UCSD-AML1 (cell line): Measurements from ENCODE around the gene MROH9.
"Not testable (repeated sequence)": the region's sequence is repeated elsewhere in the genome, so short reads cannot be mapped to it uniquely, and the experiment has no call there.

Source experiments
- DNase-seq: peaks from one replicate; lab custom pipeline; 2025; ENCODE audit not compliant: unreplicated experiment; lab: John Stamatoyannopoulos, UW

Gene MROH9, protein sequence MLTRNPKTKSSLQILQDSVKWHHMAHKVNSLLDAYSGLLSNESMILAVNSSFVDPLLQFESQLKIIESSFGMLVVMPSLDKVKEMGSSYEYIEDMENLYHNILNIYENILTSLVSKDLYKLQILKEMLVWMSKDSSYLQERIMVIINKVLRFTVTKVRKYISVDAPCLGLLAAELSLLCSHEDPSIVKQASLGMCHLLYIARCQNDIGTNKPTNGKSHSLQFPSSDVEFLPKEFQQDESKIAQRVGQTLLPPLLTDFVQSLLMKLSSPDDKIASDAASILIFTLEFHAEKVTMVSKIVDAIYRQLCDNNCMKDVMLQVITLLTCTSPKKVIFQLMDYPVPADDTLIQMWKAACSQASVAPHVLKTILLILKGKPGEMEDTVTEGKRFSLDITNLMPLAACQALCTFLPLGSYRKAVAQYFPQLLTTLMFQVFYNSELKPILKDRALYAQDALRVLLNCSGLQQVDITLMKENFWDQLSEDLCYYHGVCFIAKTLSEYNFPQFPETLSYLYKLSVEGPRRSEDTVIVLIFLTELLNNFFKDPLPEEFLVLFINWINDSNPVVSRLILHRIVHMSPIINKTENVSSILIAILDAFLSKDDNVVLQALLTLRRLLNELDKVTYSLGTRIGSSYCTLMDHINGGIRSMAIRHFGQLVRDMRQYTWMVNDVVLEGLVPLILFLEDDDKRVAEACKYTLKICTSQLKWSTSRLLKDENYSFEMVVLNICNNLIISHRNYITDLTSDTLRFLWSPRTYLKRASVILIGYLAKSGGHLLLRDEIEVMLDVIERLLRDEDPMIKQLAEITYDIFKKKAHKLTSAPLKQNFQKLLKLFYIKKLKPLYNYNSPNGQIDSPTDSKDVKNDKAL

DNA sequence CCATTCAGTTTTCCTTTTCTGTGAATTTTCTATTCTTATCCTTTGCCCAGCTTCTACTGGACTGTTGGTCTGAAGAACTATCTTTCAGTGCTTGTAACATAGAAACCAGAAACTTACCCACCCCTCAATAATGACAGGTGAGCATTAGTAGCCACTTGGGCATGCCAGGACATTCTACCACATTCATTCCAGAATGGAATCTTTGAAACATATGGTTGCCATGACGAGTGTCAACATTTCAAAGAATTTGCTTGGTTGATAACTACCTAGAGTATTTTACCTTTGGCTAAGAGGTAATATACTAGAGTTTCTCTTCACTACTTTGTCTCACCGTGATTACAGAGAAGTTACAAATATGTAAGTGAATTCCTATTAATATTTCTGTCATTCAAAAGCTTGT, at the start of gene MROH9:
Gene MROH9, plus strand, starts transcription at position 304 of the 400 bp plus-strand sequence. CDS start 10,023 bp downstream, outside the sequence.
- no peak for DNase-seq

DNA sequence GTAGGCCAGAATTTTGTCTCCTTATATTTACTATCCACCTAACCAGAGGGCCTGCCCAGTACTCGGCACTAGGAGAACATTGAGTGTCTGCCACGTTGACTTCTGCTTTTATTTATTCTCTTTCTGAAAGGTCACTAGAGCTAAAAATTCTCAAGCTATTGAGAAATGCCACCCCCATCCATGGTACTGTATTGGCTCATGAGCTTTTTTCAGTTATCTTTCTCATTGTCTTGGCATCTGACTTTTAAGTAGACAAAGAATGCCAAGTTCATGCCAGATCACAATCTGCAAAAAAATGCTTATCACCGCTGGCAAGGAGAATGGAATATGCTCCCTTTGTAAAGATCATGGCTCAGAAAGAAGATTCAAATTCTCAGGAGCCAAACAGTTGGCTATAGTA, 49.8 kb upstream of the MROH9 start:
- DNase-seq, result no peak

DNA sequence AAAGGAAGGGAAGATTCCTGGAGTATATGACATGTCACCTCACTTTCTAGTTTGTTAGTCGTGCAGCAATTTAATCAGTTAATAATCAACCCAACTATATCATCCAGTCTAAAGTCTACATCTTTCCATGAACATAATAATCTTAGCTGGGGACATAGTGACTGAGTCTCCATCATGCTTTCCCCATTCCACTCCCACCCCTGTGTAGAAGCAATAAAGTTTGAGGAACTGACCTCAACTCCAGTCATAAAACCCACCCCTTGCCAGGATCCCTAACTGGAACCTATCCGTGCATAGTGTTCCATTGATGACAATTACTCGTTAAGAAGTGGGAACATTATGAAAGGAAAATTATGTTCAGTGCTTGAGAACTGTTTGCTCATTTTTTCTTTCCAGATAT, 48.9 kb upstream of the MROH9 start:
- DNase-seq, result no peak

DNA sequence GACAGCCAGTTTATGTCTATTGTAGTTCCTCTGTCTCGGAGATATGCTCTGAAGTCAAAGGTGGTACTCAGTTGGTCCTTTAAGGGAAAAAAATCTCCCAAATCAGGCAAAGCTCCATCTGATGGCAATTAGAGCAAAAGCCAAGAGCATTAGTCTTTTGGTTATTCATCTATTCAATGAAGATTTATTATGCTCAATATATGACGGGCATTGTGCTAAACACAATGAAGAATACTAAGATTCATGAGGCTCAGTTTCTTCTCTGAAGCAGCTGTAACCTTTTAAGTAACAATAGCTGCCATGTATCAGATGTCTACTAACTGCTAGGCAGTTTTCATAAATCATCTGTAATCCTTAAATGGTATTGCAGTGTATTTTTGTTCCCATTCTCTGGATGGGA, 47.6 kb upstream of the MROH9 start:
- DNase-seq, result no peak

DNA sequence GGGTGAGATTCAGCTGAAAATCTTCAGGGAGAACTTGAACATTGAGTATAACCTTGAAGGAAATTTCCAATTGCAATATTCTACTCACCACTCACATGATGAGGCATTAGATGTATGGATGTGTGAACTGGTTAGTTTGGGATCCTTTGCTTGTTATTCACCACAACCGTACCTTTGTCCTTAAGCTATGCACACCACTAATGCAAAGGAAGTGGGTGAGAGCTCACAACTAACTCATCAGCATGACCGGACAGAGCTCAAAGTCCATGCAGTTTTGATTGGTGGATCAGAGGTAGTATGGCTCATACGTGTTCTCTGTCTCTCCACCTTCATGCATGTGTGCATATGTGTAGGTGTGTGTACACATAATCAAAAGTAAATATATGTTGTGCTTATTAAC, 43.5 kb upstream of the MROH9 start:
- no peak for DNase-seq

DNA sequence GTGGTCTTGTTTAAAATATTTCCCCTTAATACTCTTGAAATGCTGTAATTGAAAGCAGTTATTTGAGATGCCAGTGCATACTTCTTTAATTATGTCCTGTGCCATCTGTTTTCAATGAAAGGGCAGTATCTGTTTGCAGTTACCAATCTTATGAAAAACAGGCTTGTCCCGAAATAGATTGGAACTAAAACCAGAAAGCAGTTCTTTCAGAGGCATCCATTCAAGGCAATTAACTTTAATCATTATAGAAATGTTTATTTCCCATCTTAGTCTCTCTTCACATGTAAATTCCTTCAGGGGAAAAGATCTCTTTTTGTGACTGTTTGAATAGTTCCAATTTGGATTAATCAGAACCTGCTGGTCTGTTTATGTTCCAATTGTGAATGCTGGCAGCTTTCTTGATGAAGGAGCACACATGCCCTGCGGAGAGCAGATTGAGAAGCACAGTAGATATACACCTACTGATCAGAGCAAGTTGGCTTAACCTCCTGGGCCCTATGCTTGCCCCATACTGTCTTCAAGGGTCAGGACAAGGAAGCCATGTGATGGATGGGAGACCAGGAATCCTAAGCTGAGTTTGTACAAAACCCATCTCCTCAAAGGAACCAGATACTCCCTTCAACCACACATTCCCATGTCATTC, 41.6 kb upstream of the MROH9 start:
- DNase-seq, result no peak

DNA sequence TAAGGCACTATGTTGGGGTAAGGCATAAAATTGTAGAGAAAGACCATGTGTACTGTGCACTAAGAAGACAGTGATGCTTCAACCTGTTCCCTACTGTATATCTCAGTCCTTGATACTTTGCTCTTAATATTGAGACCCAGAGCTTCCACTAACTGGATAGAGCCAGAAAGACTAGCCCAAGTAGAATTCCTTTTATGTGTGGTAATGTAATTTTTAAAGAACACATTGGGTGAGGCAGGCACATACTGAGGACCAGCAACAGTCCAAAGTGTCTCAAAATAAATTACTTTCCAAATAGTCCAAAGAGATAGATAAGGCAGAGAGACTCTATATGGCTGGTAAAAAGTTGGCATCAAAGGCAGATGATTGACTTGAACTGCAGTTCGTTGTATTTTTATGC, 31.4 kb upstream of the MROH9 start:
- DNase-seq, result no peak

DNA sequence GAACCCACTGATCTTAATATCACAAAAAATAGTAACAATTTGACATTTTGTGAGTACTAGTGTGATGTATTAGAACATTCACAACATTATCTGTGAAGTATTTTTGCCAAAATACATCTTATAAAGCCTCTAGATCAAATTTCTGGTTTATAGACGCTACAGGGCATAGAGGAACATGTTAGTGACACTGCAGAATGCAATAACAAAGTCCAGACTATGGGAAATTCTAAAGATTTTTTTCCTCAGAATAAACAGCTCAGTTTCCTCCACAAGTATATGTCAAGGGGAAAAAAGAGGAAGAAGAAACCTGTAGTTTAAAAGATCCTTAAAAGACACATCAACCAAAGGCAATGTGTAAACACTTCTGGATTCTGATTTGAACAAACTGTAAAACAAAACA, 26.4 kb upstream of the MROH9 start:
- DNase-seq, result no peak

DNA sequence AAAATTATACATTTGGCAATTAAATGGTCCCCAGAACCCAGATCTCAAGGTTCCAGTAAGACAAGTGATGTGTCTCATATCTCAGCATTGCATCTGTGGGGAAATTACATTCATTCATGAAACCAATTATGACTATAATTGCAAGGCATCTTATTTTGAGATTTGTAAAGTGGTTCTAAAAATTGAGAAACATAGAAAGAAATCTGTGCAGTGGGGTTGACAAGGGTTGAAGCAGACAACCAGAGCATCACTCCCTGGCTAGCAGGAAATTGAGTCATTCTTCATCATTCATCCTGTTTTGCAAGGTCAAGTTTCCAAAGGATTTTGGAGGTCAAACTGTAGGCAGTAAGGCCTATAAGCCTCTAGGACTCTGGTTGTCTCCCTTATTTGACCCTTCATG, 25.1 kb upstream of the MROH9 start:
- no peak for DNase-seq

DNA sequence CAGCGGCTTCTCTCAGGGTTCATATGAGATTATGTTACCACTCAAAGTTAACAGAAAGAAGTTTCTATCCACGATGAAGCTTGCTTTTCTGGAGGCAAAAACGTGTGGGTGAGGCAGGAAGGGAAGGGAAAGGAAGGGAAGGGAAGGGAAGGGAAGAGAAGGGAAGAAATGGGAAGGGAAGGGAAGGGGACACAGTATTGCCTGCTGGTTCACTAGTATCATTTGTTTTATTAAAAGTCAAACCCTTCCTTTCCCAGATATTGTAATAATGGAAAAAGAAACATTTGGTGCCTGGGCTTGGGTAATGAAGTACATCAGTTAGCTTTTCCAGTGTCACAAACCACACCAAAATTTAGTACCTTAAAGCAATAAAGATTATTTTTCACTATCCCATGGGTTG, 18.0 kb upstream of the MROH9 start:
- DNase-seq, result no peak

DNA sequence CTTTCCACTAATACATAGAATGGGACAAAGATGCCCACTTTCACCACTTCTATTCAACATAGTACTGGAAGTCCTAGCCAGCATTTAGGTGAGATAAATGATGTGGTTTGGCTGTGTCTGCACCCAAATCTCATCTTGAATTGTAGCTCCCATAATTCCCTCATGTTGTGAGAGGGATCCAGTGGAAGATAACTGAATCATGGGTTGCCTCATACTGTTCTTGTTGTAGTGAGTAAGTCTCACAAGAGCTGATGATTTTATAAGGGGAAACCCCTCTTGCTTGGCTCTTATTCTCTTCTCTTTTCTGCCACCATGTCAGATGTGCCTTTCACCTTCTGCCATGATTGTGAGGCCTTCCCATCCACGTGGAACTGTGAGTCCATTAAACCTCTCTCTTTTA, 10.7 kb upstream of the MROH9 start:
- DNase-seq, result not testable (repeated sequence)

DNA sequence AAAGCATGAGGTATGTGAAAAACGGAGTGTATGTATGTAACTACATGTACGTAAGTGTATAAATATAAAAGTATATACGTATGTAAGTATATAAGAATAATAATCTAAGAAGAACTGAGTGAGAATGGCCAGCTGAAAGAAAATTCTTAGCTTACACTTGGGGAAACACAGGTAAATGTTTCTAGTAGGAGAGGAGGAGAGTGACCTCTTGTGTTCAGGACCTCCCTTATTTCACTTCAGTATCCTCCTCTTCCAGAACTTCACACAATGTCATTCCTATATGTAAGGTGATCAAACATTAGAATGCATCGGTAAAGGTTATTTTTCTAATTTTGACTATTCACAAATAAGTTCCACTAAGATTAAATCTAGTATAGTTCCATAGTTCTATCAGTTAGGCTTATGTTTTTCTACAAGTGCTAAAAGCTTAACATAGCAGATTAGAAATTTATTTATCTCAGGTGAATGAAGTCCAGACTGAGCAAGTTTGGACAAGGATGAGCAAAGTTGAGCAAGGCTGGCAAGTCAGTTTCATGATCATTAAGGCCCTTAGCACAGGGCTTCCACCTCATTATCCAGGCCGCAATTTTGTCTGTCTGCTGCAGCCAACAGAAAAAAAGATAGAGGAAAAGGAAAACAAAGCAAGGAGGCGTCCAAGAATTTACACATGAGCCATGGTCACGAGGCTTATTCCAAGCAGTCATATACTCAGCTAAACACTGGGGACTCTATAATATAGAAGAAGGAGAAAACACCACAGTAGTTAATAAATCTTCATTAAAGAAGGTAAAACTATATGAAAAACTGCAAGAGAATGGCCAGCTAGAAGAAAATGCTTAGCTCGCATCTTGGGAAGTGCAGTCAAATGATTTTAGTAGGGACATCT, 7.1 kb upstream of the MROH9 start:
- no peak for DNase-seq

DNA sequence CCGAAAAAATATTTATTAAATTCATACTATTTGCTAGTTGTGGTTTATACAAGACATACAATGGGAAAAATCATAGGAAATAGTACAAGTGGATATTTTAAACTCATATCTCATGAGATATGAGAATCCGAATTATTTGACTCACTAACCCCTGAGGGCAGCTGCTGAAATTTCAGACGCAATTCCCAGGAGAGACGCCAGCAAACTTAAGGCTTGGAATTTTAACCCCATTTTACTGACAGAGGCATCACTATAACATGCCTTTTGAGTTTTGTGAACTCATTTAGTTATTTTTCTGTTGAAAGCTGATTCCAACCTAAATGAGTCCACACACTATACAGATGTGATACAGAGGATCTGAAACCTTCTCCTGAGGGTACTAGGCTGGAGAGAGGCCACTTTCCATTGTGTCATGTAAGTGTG, 5.9 kb upstream of the MROH9 start:
- no peak for DNase-seq

DNA sequence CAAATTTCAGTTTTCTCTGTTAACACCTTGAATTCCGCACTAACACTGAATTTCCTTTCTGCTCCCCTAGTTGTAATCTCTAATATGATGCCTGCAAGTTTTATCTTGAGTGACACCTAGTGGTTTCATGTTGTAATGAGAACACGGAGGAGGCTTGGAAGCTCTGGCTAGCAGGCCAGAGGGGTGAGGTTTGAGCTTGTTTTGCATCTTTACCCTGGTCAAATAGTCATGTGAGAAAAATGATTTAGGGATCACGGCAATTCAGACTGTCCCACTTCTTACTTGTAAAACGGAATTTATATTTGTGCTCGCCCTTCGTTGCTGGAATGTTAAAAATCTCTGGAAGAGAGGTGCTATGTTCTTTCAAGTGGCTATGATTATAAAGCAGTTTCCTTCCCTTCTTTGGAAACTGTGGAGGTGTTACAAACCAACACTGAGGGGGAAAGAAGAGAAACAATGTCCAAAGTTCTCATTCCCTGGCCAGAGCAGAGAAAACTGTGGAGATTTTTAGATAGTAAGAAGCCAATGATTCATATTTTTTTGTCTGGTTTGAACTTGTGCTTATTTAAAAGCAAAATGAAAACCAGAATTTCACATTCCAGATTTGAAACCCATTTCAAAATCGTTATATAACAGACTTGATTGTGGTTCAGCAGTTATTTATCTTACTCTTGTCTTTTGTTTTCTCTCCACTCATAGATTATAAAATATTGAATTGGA, 5.3 kb upstream of the MROH9 start:
- no peak for DNase-seq

DNA sequence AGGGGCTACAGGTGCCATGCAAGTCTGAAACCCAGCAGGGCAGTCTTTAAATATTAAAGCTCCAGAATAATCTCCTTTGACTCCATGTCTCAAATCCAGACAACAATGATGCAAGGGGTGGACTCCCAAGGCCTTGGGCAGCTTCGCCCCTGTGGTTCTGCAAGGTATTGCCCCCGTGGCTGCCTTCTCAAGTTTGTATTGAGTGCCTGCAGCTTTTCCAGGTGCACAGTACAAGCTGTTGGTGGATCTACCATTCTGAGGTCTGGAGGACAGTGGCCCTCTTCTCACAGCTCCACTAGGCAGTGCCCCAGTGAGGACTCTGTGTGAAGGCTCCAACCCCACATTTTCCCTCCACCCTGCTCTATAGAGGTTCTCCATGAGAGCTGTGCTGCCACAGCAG, 3.7 kb upstream of the MROH9 start:
- no peak for DNase-seq

DNA sequence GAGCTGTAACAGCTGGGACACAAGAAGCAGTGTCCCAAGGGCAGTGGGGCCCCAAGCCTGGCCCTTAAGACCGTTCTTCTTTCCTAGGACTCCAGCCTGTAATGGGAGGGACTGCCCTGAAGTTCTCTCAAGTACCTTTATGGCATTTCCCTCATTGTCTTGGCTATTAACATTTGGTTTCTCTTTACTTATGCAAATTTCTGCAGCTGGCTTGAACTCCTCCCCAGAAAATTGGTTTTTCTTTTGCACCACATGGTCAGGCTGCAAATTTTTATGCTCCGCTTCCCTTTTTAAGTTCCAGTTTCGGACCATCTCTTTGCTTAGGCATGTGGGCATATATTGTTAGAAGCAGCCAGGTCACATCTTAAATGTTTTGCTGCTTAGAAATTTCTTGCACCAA, 3.1 kb upstream of the MROH9 start:
- DNase-seq, result no peak

DNA sequence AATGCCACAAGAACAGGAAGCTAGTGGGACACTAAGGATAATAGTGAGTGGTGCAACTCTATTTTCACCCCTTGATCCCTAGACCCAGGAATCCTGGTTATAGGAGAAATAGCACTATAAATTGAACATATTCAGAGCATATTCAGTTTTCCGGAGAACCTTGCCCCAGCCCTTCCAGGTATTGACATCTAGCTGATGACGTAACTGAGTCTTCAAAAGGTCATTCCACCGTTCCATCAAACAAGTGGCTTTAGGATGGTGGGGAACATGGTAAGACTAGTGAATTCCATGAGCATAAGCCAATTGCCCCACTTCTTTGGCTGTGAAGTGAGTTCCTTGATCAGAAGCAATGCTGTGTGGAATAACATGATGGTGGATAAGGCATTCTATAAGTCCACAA, 2.9 kb downstream of the MROH9 start:
- DNase-seq, result no peak

DNA sequence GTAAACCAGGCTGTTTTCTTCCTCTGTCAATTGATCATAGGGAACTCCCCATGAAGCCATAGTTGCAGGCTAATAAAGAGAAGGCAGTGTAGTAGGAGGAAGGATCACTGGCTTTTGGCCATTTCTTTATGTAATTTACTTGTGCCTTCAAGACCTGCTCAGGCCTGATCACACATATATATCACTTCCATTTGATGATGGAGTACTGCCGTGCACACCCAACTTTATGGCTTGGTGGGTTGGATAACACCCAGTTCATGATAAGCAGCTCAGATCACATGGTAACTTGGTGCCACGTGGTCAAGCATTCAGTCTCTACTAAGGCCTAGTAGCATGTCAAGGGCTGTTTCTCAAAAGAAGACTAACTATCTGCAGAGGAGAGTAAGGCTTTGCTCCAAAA, 4.1 kb downstream of the MROH9 start:
- DNase-seq, result no peak

DNA sequence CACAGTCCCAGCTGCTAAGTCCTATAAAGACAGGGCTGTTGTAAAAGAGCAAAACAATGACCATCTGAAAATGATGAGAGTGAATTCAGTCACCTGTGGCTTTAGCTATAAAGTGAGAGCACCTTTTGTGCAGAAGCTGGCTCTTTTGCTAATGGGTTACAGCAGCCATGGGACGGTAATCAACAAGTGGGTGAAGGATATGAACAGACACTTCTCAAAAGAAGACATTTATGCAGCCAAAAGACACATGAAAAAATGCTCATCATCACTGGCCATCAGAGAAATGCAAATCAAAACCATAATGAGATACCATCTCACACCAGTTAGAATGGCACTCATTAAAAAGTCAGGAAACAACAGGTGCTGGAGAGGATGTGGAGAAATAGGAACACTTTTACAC, 16.4 kb downstream of the MROH9 start:
- DNase-seq, result not testable (repeated sequence)

DNA sequence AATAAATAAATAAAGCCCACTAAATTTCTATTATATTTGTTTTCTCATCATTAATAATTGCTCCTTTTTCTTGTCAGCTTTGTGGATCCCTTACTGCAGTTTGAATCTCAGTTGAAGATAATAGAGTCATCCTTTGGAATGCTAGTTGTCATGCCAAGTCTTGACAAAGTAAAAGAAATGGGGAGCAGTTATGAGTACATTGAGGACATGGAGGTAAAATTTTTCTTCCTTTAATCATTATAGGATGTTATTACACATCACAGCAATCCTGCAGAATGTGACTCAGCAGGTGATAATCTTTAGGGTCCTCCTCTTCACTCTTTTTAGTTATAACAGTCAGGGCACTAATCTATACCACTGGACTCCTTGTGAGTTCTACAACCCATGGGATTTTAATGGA, 24.1 kb downstream of the MROH9 start:
- no peak for DNase-seq
